ENCODE results near the gene BCL2A1.
"Not testable (repeated sequence)": the region's sequence is repeated elsewhere in the genome, so short reads cannot be mapped to it uniquely, and the experiment has no call there.

BCL2A1 gene

GRCh38 chr15:79970624-79971434, at the start of gene BCL2A1:
Gene BCL2A1, minus strand, starts transcription at chr15:79971196. Its CDS starts 77 bp downstream, at chr15:79971119.
- DNase-seq (ENCODE audit: low spot score) = no peak

GRCh38 chr15:80020731-80021130, 49.7 kb upstream of the BCL2A1 start:
- no peak for DNase-seq (ENCODE audit: low spot score)

GRCh38 chr15:80020149-80020548, 49.2 kb upstream of the BCL2A1 start:
- not testable (repeated sequence) for DNase-seq (ENCODE audit: low spot score)

- no peak for DNase-seq (ENCODE audit: low spot score)
Observed at GRCh38 chr15:80019168-80019745, 48.3 kb upstream of the BCL2A1 start.

- not testable (repeated sequence) for DNase-seq (ENCODE audit: low spot score)
Observed at GRCh38 chr15:80017139-80017538, 46.1 kb upstream of the BCL2A1 start.

GRCh38 chr15:80016506-80016905, 45.5 kb upstream of the BCL2A1 start:
- not testable (repeated sequence) for DNase-seq (ENCODE audit: low spot score)

GRCh38 chr15:80015156-80015555, 44.2 kb upstream of the BCL2A1 start:
- no peak for DNase-seq (ENCODE audit: low spot score)

GRCh38 chr15:80014186-80014585, 43.2 kb upstream of the BCL2A1 start:
- not testable (repeated sequence) for DNase-seq (ENCODE audit: low spot score)

GRCh38 chr15:80012060-80012726, 41.2 kb upstream of the BCL2A1 start:
- DNase-seq (ENCODE audit: low spot score) = no peak

GRCh38 chr15:80011596-80011995, 40.6 kb upstream of the BCL2A1 start:
- DNase-seq (ENCODE audit: low spot score) = no peak

- DNase-seq (ENCODE audit: low spot score) = not testable (repeated sequence)
Observed at GRCh38 chr15:80011041-80011523, 40.1 kb upstream of the BCL2A1 start.

GRCh38 chr15:80010131-80010673, 39.2 kb upstream of the BCL2A1 start:
- no peak for DNase-seq (ENCODE audit: low spot score)

GRCh38 chr15:80007532-80007931, 36.5 kb upstream of the BCL2A1 start:
- no peak for DNase-seq (ENCODE audit: low spot score)

GRCh38 chr15:80006946-80007345, 36.0 kb upstream of the BCL2A1 start:
- no peak for DNase-seq (ENCODE audit: low spot score)

GRCh38 chr15:80003934-80004472, 33.0 kb upstream of the BCL2A1 start:
- DNase-seq (ENCODE audit: low spot score) = no peak

- DNase-seq (ENCODE audit: low spot score) = no peak
Observed at GRCh38 chr15:80003171-80003570, 32.2 kb upstream of the BCL2A1 start.

- no peak for DNase-seq (ENCODE audit: low spot score)
Observed at GRCh38 chr15:80002267-80002666, 31.3 kb upstream of the BCL2A1 start.

- no peak for DNase-seq (ENCODE audit: low spot score)
Observed at GRCh38 chr15:79994615-79995014, 23.6 kb upstream of the BCL2A1 start.

- no peak for DNase-seq (ENCODE audit: low spot score)
Observed at GRCh38 chr15:79991826-79992225, 20.8 kb upstream of the BCL2A1 start.

- DNase-seq (ENCODE audit: low spot score) = no peak
Observed at GRCh38 chr15:79990997-79991334, 20.0 kb upstream of the BCL2A1 start.

GRCh38 chr15:79990280-79990996, 19.4 kb upstream of the BCL2A1 start:
- no peak for DNase-seq (ENCODE audit: low spot score)

- DNase-seq (ENCODE audit: low spot score) = no peak
Observed at GRCh38 chr15:79989682-79990081, 18.7 kb upstream of the BCL2A1 start.

Data from SW480 (cell line).